GM12878 (cell line): ENCODE measurements around the gene SIGLEC11. TPM values are rescaled to one million over a fixed set of nuclear protein-coding genes. Genes with fewer than 3 reads are reported as not detected.

ENCODE experiments used
- ATAC-seq: fragments of 200-7000 bp; cut with Tn5 transposase; 3 replicates; pipeline ENCODE4 v1.9.1; 2020; ENCODE audit warnings: mild to moderate bottlenecking, moderate library complexity
- BruUV-seq: library from RNA; stranded (reverse); fragments of 400-500 nt; replicated peaks from 2 replicates; lab custom pipeline; 2021; lab: Mats Ljungman, UMichigan
- CTCF ChIA-PET: fragments of 300-600 bp; sonication (Branson Sonifier 250); formaldehyde crosslinking; extraction: SDS; loops from one replicate; lab custom pipeline; 2021; ENCODE audit warnings: inconsistent platforms; lab: Yijun Ruan, JAX
- POLR2A ChIA-PET: fragments of 350-600 bp; formaldehyde crosslinking; extraction: SDS; loops from one replicate; lab custom pipeline; 2021; ENCODE audit warnings: inconsistent platforms; lab: Charles Lee
- RAD21 ChIA-PET: fragments of 300-600 bp; sonication (Branson Sonifier 250); formaldehyde crosslinking; loops from one replicate; lab custom pipeline; 2023; ENCODE audit warnings: antibody characterized with exemption; ENCODE audit not compliant: unreplicated experiment; lab: Charles Lee
- SMC1A ChIA-PET: fragments of 300-600 bp; sonication (Branson Sonifier 250); formaldehyde crosslinking; loops from one replicate; lab custom pipeline; 2023; ENCODE audit not compliant: unreplicated experiment, uncharacterized antibody; lab: Charles Lee
- DNase-seq: peaks from one replicate; pipeline ENCODE4 v3.0.0-alpha.2; 2011; ENCODE audit warnings: low read depth, low spot score
- FAIRE-seq: peaks from 3 replicates; lab custom pipeline; 2011; peaks lifted over from hg19 to GRCh38; lab: Jason Lieb, UNC
- H2AFZ ChIP-seq: 2 replicates; pipeline ENCODE4 v1.6.0; 2011; ENCODE audit warnings: low read depth, low read length, control low read depth; ENCODE audit not compliant: control insufficient read depth
- H3K27ac ChIP-seq: 2 replicates; pipeline ENCODE4 v1.5.1; 2011; ENCODE audit warnings: control low read depth; ENCODE audit not compliant: control insufficient read depth, insufficient read depth
- H3K27me3 ChIP-seq, 2 experiments: replicated peaks in 1 of 2; 2 replicates each; pipeline versions ENCODE4 v1.6.0 to v1.6.1; 2011; ENCODE audit warnings: low read length in 1 of 2; ENCODE audit not compliant: control insufficient read depth in 2 of 2, insufficient read depth in 2 of 2
- H3K36me3 ChIP-seq, 2 experiments: 2 replicates each; pipeline ENCODE4 v1.5.1; 2011; ENCODE audit warnings: low read length in 1 of 2; ENCODE audit not compliant: control insufficient read depth in 2 of 2, insufficient read depth in 2 of 2
- H3K4me1 ChIP-seq: 2 replicates; pipeline ENCODE4 v1.6.1; 2011; ENCODE audit warnings: mild to moderate bottlenecking, low read length, moderate library complexity, mixed read lengths; ENCODE audit not compliant: control insufficient read depth, insufficient read depth
- H3K4me2 ChIP-seq: 2 replicates; pipeline ENCODE4 v1.6.0; 2011; ENCODE audit warnings: control low read depth; ENCODE audit not compliant: control insufficient read depth, insufficient read depth
- H3K4me3 ChIP-seq: fragments of 200-600 bp; sonication (generic); 2 replicates; pipeline ENCODE4 v1.5.1; 2016
- H3K79me2 ChIP-seq: 2 replicates; pipeline ENCODE4 v1.6.0; 2011; ENCODE audit warnings: low read length; ENCODE audit not compliant: control insufficient read depth, insufficient read depth
- H3K9ac ChIP-seq: 2 replicates; pipeline ENCODE4 v1.8.0; 2011; ENCODE audit warnings: low read length, control low read depth, mixed read lengths; ENCODE audit not compliant: control insufficient read depth, insufficient read depth
- H3K9me3 ChIP-seq: replicated peaks from 3 replicates; pipeline ENCODE4 v1.5.1; 2011; ENCODE audit warnings: mild to moderate bottlenecking, low read length; ENCODE audit not compliant: control insufficient read depth, insufficient read depth
- H4K20me1 ChIP-seq: 2 replicates; pipeline ENCODE4 v1.6.0; 2011; ENCODE audit not compliant: control insufficient read depth, insufficient read depth
- BHLHE40 ChIP-seq, 2 experiments: fragments of 450-650 bp in 1 of 2; IDR thresholded peaks; 2 replicates each; pipeline ENCODE4 v1.6.1; 2011 to 2017; ENCODE audit warnings: low read depth in 2 of 2, borderline replicate concordance in 1 of 2, improper control_type of control experiment in 1 of 2, low read length in 1 of 2, mild to moderate bottlenecking in 1 of 2
- EGR1 ChIP-seq, 2 experiments: IDR thresholded peaks; 1 replicate in 1 of 2; 2 replicates in 1 of 2; pipeline ENCODE4 v1.6.1; 2011 to 2012; ENCODE audit warnings: low read depth in 2 of 2, low read length in 2 of 2, borderline replicate concordance in 1 of 2, mild to moderate bottlenecking in 1 of 2, moderate library complexity in 1 of 2
- ESRRA ChIP-seq: IDR thresholded peaks from 2 replicates; pipeline ENCODE4 v1.6.1; 2012; ENCODE audit warnings: mild to moderate bottlenecking, low read length, improper control_type of control experiment
- HDAC2 ChIP-seq: fragments of 200-600 bp; sonication (generic); IDR thresholded peaks from 2 replicates; pipeline ENCODE4 v1.6.1; 2017
- KDM1A ChIP-seq: fragments of 200-600 bp; sonication (generic); IDR thresholded peaks from 2 replicates; pipeline ENCODE4 v1.6.1; 2016; ENCODE audit warnings: borderline replicate concordance
- NR2C2 ChIP-seq: IDR thresholded peaks from 2 replicates; pipeline ENCODE4 v1.6.1; 2011; ENCODE audit warnings: borderline replicate concordance, low read depth; ENCODE audit not compliant: control insufficient read depth, insufficient read length
- POLR2A ChIP-seq: IDR thresholded peaks from 2 replicates; pipeline ENCODE4 v1.6.1; 2011; ENCODE audit warnings: low read depth, mild to moderate bottlenecking, low read length
- POLR2AphosphoS5 ChIP-seq: IDR thresholded peaks from 2 replicates; pipeline ENCODE4 v1.6.1; 2011; ENCODE audit warnings: mild to moderate bottlenecking, low read length, inconsistent platforms
- RBBP5 ChIP-seq: fragments of 200-600 bp; sonication (generic); conservative IDR thresholded peaks from 2 replicates; pipeline ENCODE4 v1.6.1; 2016
- ZNF217 ChIP-seq: fragments of 450-650 bp; IDR thresholded peaks from 2 replicates; pipeline ENCODE4 v1.6.1; 2017; ENCODE audit warnings: antibody characterized with exemption, mild to moderate bottlenecking
- ZNF622 ChIP-seq: fragments of 450-650 bp; IDR thresholded peaks from 2 replicates; pipeline ENCODE4 v1.6.1; 2017; ENCODE audit warnings: mild to moderate bottlenecking, inconsistent platforms
- ZSCAN29 ChIP-seq: fragments of 450-650 bp; IDR thresholded peaks from 2 replicates; pipeline ENCODE4 v1.6.1; 2017; ENCODE audit warnings: mild to moderate bottlenecking, moderate library complexity
- WGBS: methylation state at CpG from one replicate; pipeline ENCODE4 v1.1.6; 2016; ENCODE audit warnings: low lambda C conversion rate; ENCODE audit not compliant: insufficient replicate concordance, insufficient coverage; ENCODE audit errors: missing lambda C conversion rate; 5-methylcytosine and 5-hydroxymethylcytosine counted together
- in situ Hi-C: fragments of 300-500 bp; cut with MboI; formaldehyde crosslinking; loops from 9 replicates; pipeline ENCODE4 v1.14.3; 2018; ENCODE audit warnings: mixed read lengths
- intact Hi-C: fragments of 100-400 bp; cut with micrococcal nuclease; formaldehyde crosslinking; loops from one replicate; pipeline ENCODE4 v1.14.2; 2022; ENCODE audit not compliant: unreplicated experiment
- polyA plus RNA-seq, 11 experiments: library from polyadenylated mRNA; depleted of rRNA in 4 of 11; unstranded in 6 of 11; stranded (reverse) in 5 of 11; fragments of >200 nt; fragmentation: Nextera tagmentation in 4 of 11; fragmentation: Illumina TruSeq in 1 of 11; extraction: Ambion mirVana in 4 of 11; extraction: Trizol in 1 of 11; gene quantifications; 1 replicate in 1 of 11; 2 replicates in 10 of 11; pipeline versions ENCODE4 v1.2.1 to v1.2.3, GENCODE V29; 2011 to 2016; ENCODE audit warnings: inconsistent platforms in 2 of 11, missing spikeins in 2 of 11, low read depth in 1 of 11
- total RNA-seq, 4 experiments: library from RNA; depleted of rRNA in 3 of 4; stranded (reverse); fragments of >200 nt in 3 of 4; fragmentation: Illumina TruSeq in 1 of 4; extraction: Trizol in 1 of 4; gene quantifications; 2 replicates each; pipeline versions ENCODE4 v1.2.1 to v1.2.3, GENCODE V29; 2013 to 2021
- TF ChIP-seq, protein P1 (sequence below): IDR thresholded peaks from 2 replicates; pipeline ENCODE4 v1.6.1; 2012; ENCODE audit warnings: improper control_type of control experiment, low read depth, low read length; ENCODE audit not compliant: insufficient replicate concordance

SIGLEC11 gene
- total and polyA plus RNA-seq, 10 of the 15 experiments (the other 5 are each of a cell fraction or from before 2014, with no cell fraction given): not detected

GRCh38 chr19:49936549-49936948, 24.4 kb downstream of the SIGLEC11 start:
- SMC1A ChIA-PET: no interaction called here
- POLR2A ChIA-PET: no interaction called here
- RAD21 ChIA-PET: no interaction called here
- H4K20me1 ChIP-seq: no peaks in the 10 kb centered on the region
- peaks cover 5% of the 10 kb centered on the region for H3K79me2 ChIP-seq
- no peaks in the 10 kb centered on the region for H3K27me3 ChIP-seq
- in situ Hi-C loops: loop anchor here (5.0 to 10.0 kb wide), 2 partner anchors 46 to 198 kb away; no protein-coding TSS in a partner anchor
- H3K4me2 ChIP-seq: no peak overlapping the region
- no peak for TF ChIP-seq NR2C2
- peak; percentile 19; the same call in 1 of the 2 replicates for TF ChIP-seq POLR2A
- no peaks in the 10 kb centered on the region; the same call in 1 of the 2 replicates for H3K4me1 ChIP-seq
- H2AFZ ChIP-seq: no peak overlapping the region
- ATAC-seq (no peak), FAIRE-seq (no peak), DNase-seq (no peak)
- H3K9ac ChIP-seq: no peak overlapping the region
- CTCF ChIA-PET: interaction anchor here (5.0 kb wide), 1 partner anchor 199 kb away, joined by 23 read pairs; no protein-coding TSS in a partner anchor
- peaks cover 4% of the 10 kb centered on the region in 2 experiments; a peak in 3 of 4 replicates for H3K36me3 ChIP-seq
- no peaks in the 10 kb centered on the region for H3K9me3 ChIP-seq
- intact Hi-C loops: no loop called here
- no TSS peak for BruUV-seq
- H3K27ac ChIP-seq: no peak overlapping the region
- H3K4me3 ChIP-seq: no peak overlapping the region
- WGBS: 39% methylated on average over 5 of the region's 5 CpGs

GRCh38 chr19:49933643-49934042, 27.3 kb downstream of the SIGLEC11 start:
- CTCF ChIA-PET: interaction anchor here (0.6 to 1.5 kb wide), 3 partner anchors 46 to 50 kb away, joined by 3 to 4 read pairs (median 3); no protein-coding TSS in a partner anchor
- H3K27me3 ChIP-seq: no peaks in the 10 kb centered on the region
- WGBS: 87% methylated on average over 8 of the region's 8 CpGs
- no peak overlapping the region for H3K4me2 ChIP-seq
- no peak overlapping the region for H2AFZ ChIP-seq
- SMC1A ChIA-PET: interaction anchor here (1.2 kb wide), 1 partner anchor 22 kb away, joined by 3 read pairs; no protein-coding TSS in a partner anchor
- intact Hi-C loops (no loop called here), in situ Hi-C loops (loop anchor here (10.0 kb wide), 1 partner anchor 201 kb away; no protein-coding TSS in a partner anchor)
- H3K27ac ChIP-seq: no peak overlapping the region
- RAD21 ChIA-PET: interaction anchor here (0.8 kb wide), 1 partner anchor 64 kb away, joined by 3 read pairs; no protein-coding TSS in a partner anchor
- DNase-seq: no peak
- no peaks in the 10 kb centered on the region for H3K9me3 ChIP-seq
- FAIRE-seq: no peak
- H3K36me3 ChIP-seq: peaks cover 6 to 9% of the 10 kb centered on the region in 2 experiments; a peak in 3 of 4 replicates
- BruUV-seq: no TSS peak
- no peak for ATAC-seq
- H3K4me3 ChIP-seq: no peak overlapping the region
- POLR2A ChIA-PET: interaction anchor here (0.8 to 1.5 kb wide), 2 partner anchors 14 to 22 kb away, joined by 3 to 5 read pairs; no protein-coding TSS in a partner anchor
- peaks cover 4% of the 10 kb centered on the region for H3K4me1 ChIP-seq
- no peak overlapping the region for H3K9ac ChIP-seq
- H3K79me2 ChIP-seq: peaks cover 32% of the 10 kb centered on the region
- no peaks in the 10 kb centered on the region for H4K20me1 ChIP-seq
- TF ChIP-seq ESRRA (no peak), ZSCAN29 (no peak), RBBP5 (no peak), ZNF217 (no peak), EGR1 (IDR thresholded peaks at IDR 0.05; ENCODE audit: borderline replicate concordance in 1 of 2, low read depth in 2 of 2, low read length in 2 of 2) (no peak), ZNF622 (no peak), POLR2AphosphoS5 (peak; percentile 85), KDM1A (no peak), BHLHE40 (IDR thresholded peaks at IDR 0.05; ENCODE audit: borderline replicate concordance in 1 of 2, low read depth in 2 of 2, low read length in 1 of 2) (peak in 1 of 2 experiments; percentile 26; a peak in 1 of 4 replicates), HDAC2 (no peak)
- TF ChIP-seq, protein P1, sequence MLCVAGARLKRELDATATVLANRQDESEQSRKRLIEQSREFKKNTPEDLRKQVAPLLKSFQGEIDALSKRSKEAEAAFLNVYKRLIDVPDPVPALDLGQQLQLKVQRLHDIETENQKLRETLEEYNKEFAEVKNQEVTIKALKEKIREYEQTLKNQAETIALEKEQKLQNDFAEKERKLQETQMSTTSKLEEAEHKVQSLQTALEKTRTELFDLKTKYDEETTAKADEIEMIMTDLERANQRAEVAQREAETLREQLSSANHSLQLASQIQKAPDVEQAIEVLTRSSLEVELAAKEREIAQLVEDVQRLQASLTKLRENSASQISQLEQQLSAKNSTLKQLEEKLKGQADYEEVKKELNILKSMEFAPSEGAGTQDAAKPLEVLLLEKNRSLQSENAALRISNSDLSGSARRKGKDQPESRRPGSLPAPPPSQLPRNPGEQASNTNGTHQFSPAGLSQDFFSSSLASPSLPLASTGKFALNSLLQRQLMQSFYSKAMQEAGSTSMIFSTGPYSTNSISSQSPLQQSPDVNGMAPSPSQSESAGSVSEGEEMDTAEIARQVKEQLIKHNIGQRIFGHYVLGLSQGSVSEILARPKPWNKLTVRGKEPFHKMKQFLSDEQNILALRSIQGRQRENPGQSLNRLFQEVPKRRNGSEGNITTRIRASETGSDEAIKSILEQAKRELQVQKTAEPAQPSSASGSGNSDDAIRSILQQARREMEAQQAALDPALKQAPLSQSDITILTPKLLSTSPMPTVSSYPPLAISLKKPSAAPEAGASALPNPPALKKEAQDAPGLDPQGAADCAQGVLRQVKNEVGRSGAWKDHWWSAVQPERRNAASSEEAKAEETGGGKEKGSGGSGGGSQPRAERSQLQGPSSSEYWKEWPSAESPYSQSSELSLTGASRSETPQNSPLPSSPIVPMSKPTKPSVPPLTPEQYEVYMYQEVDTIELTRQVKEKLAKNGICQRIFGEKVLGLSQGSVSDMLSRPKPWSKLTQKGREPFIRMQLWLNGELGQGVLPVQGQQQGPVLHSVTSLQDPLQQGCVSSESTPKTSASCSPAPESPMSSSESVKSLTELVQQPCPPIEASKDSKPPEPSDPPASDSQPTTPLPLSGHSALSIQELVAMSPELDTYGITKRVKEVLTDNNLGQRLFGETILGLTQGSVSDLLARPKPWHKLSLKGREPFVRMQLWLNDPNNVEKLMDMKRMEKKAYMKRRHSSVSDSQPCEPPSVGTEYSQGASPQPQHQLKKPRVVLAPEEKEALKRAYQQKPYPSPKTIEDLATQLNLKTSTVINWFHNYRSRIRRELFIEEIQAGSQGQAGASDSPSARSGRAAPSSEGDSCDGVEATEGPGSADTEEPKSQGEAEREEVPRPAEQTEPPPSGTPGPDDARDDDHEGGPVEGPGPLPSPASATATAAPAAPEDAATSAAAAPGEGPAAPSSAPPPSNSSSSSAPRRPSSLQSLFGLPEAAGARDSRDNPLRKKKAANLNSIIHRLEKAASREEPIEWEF: no peak
